ENCODE measurements around the gene CBX4. TPM values are rescaled to one million over a fixed set of nuclear protein-coding genes. Genes with fewer than 3 reads are reported as not detected.

Gene CBX4
- total RNA-seq, 2 donors from 2014 or later, result 22.8 to 24.3 TPM

- Histone ChIP-seq H3K36me3 (no peaks in the 10 kb centered on the region), H3K27ac (no peak overlapping the region), H3K27me3 (no peaks in the 10 kb centered on the region), H3K4me3 (no peak overlapping the region), H3K4me1 (no peaks in the 10 kb centered on the region), H3K9me3 (no peaks in the 10 kb centered on the region)
- TF ChIP-seq, protein P1, sequence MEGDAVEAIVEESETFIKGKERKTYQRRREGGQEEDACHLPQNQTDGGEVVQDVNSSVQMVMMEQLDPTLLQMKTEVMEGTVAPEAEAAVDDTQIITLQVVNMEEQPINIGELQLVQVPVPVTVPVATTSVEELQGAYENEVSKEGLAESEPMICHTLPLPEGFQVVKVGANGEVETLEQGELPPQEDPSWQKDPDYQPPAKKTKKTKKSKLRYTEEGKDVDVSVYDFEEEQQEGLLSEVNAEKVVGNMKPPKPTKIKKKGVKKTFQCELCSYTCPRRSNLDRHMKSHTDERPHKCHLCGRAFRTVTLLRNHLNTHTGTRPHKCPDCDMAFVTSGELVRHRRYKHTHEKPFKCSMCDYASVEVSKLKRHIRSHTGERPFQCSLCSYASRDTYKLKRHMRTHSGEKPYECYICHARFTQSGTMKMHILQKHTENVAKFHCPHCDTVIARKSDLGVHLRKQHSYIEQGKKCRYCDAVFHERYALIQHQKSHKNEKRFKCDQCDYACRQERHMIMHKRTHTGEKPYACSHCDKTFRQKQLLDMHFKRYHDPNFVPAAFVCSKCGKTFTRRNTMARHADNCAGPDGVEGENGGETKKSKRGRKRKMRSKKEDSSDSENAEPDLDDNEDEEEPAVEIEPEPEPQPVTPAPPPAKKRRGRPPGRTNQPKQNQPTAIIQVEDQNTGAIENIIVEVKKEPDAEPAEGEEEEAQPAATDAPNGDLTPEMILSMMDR (IDR thresholded peaks at IDR 0.05), result no peak
- no peak for DNase-seq (ENCODE audit: low spot score)
Observed at GRCh38 chr17:79870540-79870939, 31.3 kb upstream of the CBX4 start.

GRCh38 chr17:79866791-79867518, 27.7 kb upstream of the CBX4 start:
- Histone ChIP-seq H3K27me3 (no peaks in the 10 kb centered on the region), H3K9me3 (no peaks in the 10 kb centered on the region), H3K4me3 (no peak overlapping the region), H3K4me1 (no peaks in the 10 kb centered on the region), H3K27ac (no peak overlapping the region), H3K36me3 (no peaks in the 10 kb centered on the region)
- TF ChIP-seq, protein P1 (IDR thresholded peaks at IDR 0.05), result no peak
- no peak for DNase-seq (ENCODE audit: low spot score)

DNA sequence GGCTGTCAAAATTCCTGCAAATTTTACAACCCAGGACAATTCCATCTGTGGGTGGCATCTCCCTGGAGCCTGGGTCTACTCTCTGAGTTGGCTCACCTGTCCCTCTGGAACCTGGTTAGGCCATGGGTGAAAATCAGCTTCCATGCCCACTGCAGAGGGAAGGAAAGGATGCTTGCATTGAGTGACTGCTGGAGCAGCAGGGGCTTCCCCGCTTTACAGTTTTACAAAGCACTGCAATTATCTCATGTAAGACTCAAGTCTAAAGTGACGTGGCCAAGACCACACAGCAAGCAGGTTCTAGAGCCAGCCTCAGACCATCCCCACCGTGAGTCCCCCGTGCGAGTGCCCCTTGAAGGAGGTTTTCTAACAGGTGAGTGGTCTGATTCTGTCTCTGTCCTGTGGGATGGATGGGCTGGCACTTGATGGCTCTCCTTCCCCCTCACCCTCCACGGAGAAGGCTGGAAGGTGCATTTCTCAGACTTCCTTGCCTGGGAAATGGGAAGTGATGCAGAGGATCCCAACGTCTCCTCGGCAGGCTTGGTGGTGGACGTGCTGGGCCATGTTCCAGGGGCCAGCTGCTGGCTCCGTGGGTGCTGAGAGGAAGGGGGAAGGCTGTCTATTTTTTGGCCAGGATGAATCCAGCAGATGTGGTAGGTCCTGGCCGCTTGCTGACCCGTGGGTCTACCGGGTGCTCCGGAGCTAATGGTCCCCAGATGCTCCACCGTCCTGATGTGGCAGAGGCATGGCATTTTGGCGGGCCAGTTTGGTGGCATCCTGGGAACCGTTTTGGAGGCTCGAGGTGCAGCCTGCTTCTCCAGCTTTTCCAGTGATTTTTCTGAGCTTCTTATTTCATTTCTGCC, 26.3 kb upstream of the CBX4 start:
- Histone ChIP-seq H3K4me1 (no peaks in the 10 kb centered on the region), H3K27ac (no peak overlapping the region), H3K36me3 (no peaks in the 10 kb centered on the region), H3K9me3 (no peaks in the 10 kb centered on the region), H3K4me3 (no peak overlapping the region), H3K27me3 (no peaks in the 10 kb centered on the region)
- TF ChIP-seq, protein P1 (IDR thresholded peaks at IDR 0.05), result no peak
- DNase-seq (ENCODE audit: low spot score), result no peak

DNA sequence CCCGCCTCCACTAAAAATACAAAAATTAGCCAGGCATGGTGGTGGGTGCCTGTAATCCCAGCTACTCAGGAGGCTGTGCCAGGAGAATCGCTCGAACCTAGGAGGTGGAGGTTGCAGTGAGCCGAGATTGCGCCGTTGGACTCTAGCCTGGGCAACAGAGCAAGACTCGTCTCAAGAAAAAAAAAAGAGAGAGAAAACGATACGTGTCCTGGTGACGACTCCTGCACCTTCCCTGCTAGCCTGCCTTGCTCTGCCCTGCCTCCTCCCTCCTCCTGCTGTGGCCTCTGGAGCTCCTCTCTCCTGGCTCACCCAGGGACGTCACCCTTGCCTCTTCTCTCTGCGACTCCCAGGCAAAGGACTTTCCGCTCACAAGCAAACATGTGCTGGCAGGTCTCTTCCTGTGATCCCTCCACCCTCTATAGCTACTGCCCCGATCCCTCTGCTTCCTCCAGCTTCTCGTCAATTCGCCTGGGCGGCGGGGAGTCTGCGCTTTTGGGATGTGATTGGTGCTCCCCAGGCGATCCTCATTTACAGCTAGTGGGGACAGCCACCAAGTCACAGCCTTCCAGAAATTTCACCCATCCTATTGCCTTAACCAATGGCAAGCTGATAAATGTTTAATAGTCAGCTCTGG, 25.5 kb upstream of the CBX4 start:
- H3K27me3 ChIP-seq, result no peaks in the 10 kb centered on the region
- no peak for DNase-seq (ENCODE audit: low spot score)
- no peaks in the 10 kb centered on the region for H3K4me1 ChIP-seq
- H3K4me3 ChIP-seq, result no peak overlapping the region
- no peaks in the 10 kb centered on the region for H3K9me3 ChIP-seq
- H3K27ac ChIP-seq, result no peak overlapping the region
- H3K36me3 ChIP-seq, result no peaks in the 10 kb centered on the region
- TF ChIP-seq, protein P1 (IDR thresholded peaks at IDR 0.05), result no peak

GRCh38 chr17:79864147-79864546, 24.9 kb upstream of the CBX4 start:
- Histone ChIP-seq H3K4me1 (no peaks in the 10 kb centered on the region), H3K36me3 (no peaks in the 10 kb centered on the region), H3K4me3 (no peak overlapping the region), H3K9me3 (no peaks in the 10 kb centered on the region), H3K27me3 (no peaks in the 10 kb centered on the region), H3K27ac (no peak overlapping the region)
- TF ChIP-seq, protein P1 (IDR thresholded peaks at IDR 0.05), result no peak
- no peak for DNase-seq (ENCODE audit: low spot score)

Measured in right atrium auricular region (tissue), 2 donors.